GM12878 (cell line): ENCODE measurements around the gene ENAH.

ENCODE experiments used
- BRCA1 ChIP-seq: IDR thresholded peaks from 2 replicates; pipeline ENCODE4 v1.6.1; 2011; ENCODE audit warnings: low read depth, low read length, improper control_type of control experiment
- CBFB ChIP-seq: IDR thresholded peaks from 2 replicates; pipeline ENCODE4 v1.6.1; 2016; ENCODE audit warnings: antibody characterized with exemption, low read depth
- CREB1 ChIP-seq: IDR thresholded peaks from 2 replicates; pipeline ENCODE4 v1.6.1; 2012; ENCODE audit warnings: low read depth, mild to moderate bottlenecking, inconsistent platforms
- CTCF ChIP-seq, 3 experiments: IDR thresholded peaks in 2 of 3; conservative IDR thresholded peaks in 1 of 3; 2 replicates each; pipeline ENCODE4 v1.5.1; 2011; ENCODE audit warnings: low read depth in 3 of 3, low read length in 3 of 3, mild to moderate bottlenecking in 3 of 3, control low read depth in 2 of 3, moderate library complexity in 2 of 3, inconsistent platforms in 1 of 3, mixed read lengths in 1 of 3; ENCODE audit not compliant: control insufficient read depth in 2 of 3, insufficient read depth in 1 of 3; ENCODE audit errors: extremely low read depth in 1 of 3
- EED ChIP-seq: sonication (generic); IDR thresholded peaks from 2 replicates; pipeline ENCODE4 v1.6.1; 2016; ENCODE audit warnings: antibody characterized with exemption, low read depth
- EGR1 ChIP-seq, 2 experiments: IDR thresholded peaks; 1 replicate in 1 of 2; 2 replicates in 1 of 2; pipeline ENCODE4 v1.6.1; 2011 to 2012; ENCODE audit warnings: low read depth in 2 of 2, low read length in 2 of 2, borderline replicate concordance in 1 of 2, mild to moderate bottlenecking in 1 of 2, moderate library complexity in 1 of 2
- EP300 ChIP-seq, 2 experiments: fragments of 150-350 bp in 1 of 2; IDR thresholded peaks; 2 replicates each; pipeline ENCODE4 v1.6.1; 2011 to 2012; ENCODE audit warnings: low read depth in 2 of 2, low read length in 2 of 2, borderline replicate concordance in 1 of 2, improper control_type of control experiment in 1 of 2, inconsistent platforms in 1 of 2; ENCODE audit not compliant: control insufficient read depth in 1 of 2
- HDAC2 ChIP-seq: fragments of 200-600 bp; sonication (generic); IDR thresholded peaks from 2 replicates; pipeline ENCODE4 v1.6.1; 2017
- REST ChIP-seq: IDR thresholded peaks from 2 replicates; pipeline ENCODE4 v1.6.1; 2012; ENCODE audit warnings: mild to moderate bottlenecking, low read depth, low read length
- SREBF1 ChIP-seq: IDR thresholded peaks from 2 replicates; pipeline ENCODE4 v1.6.1; 2012; ENCODE audit warnings: mild to moderate bottlenecking, low read length
- TCF7 ChIP-seq: IDR thresholded peaks from 2 replicates; pipeline ENCODE4 v1.6.1; 2014; ENCODE audit warnings: antibody characterized with exemption, borderline replicate concordance
- ZNF24 ChIP-seq: fragments of 450-650 bp; IDR thresholded peaks from 2 replicates; pipeline ENCODE4 v1.6.1; 2017; ENCODE audit warnings: antibody characterized with exemption, mild to moderate bottlenecking
- ZNF384 ChIP-seq: IDR thresholded peaks from 2 replicates; pipeline ENCODE4 v1.6.1; 2012; ENCODE audit warnings: low read depth, mild to moderate bottlenecking, low read length, improper control_type of control experiment, borderline replicate concordance
- TF ChIP-seq, protein P1 (sequence below): fragments of 450-650 bp; IDR thresholded peaks from 2 replicates; pipeline ENCODE4 v1.6.1; 2017; ENCODE audit warnings: mild to moderate bottlenecking, moderate library complexity

DNA sequence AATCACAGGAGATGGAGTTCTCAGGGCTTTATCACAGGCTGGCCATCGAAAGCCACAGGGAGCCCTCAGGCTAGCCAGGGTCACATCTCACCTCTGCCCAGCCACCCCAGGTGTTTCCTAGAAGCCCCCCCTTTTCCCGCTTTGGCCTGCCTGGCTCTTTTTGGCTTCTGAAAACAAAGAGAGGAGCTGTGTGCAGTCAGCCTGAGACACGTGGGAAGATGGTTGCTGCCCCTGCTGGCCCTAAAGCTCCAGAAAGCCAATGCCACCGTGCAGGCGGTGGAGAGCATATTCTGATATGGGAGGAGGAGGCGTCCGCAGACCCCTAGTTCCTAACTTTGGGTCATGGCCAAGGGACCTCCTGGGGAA lies 206.3 kb downstream of the ENAH start:
- no peak for TF ChIP-seq CTCF (IDR thresholded peaks at IDR 0.05 in 2 of 3, conservative IDR thresholded peaks at IDR 0.05 in 1 of 3; ENCODE audit: control insufficient read depth in 2 of 3, extremely low read depth in 1 of 3, insufficient read depth in 1 of 3, low read depth in 3 of 3, low read length in 3 of 3)
- TF ChIP-seq BRCA1, result no peak
- no peak for TF ChIP-seq SREBF1
- no peak for TF ChIP-seq REST
- no peak for TF ChIP-seq ZNF384
- no peak for TF ChIP-seq HDAC2
- TF ChIP-seq CREB1, result no peak
- TF ChIP-seq EP300 (IDR thresholded peaks at IDR 0.05; ENCODE audit: borderline replicate concordance in 1 of 2, control insufficient read depth in 1 of 2, low read depth in 2 of 2, low read length in 2 of 2), result no peak
- TF ChIP-seq, protein P1, sequence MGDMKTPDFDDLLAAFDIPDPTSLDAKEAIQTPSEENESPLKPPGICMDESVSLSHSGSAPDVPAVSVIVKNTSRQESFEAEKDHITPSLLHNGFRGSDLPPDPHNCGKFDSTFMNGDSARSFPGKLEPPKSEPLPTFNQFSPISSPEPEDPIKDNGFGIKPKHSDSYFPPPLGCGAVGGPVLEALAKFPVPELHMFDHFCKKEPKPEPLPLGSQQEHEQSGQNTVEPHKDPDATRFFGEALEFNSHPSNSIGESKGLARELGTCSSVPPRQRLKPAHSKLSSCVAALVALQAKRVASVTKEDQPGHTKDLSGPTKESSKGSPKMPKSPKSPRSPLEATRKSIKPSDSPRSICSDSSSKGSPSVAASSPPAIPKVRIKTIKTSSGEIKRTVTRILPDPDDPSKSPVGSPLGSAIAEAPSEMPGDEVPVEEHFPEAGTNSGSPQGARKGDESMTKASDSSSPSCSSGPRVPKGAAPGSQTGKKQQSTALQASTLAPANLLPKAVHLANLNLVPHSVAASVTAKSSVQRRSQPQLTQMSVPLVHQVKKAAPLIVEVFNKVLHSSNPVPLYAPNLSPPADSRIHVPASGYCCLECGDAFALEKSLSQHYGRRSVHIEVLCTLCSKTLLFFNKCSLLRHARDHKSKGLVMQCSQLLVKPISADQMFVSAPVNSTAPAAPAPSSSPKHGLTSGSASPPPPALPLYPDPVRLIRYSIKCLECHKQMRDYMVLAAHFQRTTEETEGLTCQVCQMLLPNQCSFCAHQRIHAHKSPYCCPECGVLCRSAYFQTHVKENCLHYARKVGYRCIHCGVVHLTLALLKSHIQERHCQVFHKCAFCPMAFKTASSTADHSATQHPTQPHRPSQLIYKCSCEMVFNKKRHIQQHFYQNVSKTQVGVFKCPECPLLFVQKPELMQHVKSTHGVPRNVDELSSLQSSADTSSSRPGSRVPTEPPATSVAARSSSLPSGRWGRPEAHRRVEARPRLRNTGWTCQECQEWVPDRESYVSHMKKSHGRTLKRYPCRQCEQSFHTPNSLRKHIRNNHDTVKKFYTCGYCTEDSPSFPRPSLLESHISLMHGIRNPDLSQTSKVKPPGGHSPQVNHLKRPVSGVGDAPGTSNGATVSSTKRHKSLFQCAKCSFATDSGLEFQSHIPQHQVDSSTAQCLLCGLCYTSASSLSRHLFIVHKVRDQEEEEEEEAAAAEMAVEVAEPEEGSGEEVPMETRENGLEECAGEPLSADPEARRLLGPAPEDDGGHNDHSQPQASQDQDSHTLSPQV, result no peak
- no peak for TF ChIP-seq CBFB
- no peak for TF ChIP-seq TCF7
- no peak for TF ChIP-seq ZNF24
- no peak for TF ChIP-seq EGR1 (IDR thresholded peaks at IDR 0.05; ENCODE audit: borderline replicate concordance in 1 of 2, low read depth in 2 of 2, low read length in 2 of 2)
- no peak for TF ChIP-seq EED
